NCI-H2081 treated with DMSO at 0.1 percent for 48 hours (cell line): ENCODE data around the gene CWC25.

Experiments
- DNase-seq: peaks from one replicate; lab custom pipeline; 2025; lab: John Stamatoyannopoulos, UW

CWC25 gene

DNA sequence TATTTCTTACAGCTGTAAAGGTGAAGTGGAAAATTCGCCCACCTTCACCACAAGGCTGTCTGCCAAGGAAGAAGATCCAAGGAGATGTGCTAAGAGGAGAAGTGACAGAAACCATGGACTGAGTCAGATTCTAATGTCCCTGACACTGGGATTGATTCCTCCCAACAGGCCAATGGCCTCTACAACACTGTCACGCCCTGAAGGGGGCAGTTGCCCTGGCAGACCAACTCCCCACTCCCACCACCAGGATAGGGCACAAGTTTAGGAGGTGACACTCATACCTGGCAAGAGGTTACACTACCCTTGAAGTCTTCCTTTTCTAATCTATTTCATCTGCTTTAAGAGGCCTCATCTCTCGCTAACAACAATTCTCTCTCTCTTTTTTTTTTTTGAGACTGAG lies 41.9 kb downstream of the CWC25 start:
- DNase-seq, result no peak

DNA sequence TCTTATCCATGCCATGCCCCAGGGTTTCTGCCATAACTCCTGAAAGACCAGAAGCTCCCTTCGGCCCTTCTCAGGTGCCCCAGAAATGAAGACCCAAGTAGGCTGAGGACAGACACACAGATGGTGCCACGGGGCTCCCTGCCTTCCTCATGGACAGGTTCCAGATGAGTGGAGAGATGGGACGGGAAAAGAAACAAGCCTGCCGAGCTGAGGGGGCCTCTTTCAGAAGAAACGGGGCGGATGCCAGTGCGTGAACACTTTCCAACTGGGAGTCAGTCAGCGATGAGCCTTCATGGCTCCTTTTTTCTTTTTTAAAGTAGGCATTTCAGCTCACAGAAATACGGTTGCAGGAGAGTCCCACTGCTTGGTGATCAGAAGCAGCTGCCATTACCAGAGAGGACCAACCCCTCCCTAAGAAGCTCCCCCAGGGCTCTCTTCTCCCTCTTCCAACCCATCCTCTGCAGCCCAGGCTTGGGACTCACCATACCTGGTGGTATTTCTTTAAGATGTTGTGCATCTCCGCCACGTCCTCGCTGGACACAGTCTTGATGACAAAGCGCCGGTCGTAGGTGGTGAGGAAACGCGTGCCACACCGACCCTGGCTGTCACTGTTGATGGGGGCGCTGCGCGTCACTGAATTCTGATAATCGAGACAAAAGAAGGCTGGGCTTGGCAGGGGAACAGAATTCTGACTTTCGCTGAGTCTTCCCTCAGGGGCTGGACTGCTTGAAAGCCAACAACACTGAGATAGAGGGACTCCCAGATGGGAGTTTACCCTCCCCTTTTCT lies 45.0 kb downstream of the CWC25 start:
- no peak for DNase-seq

DNA sequence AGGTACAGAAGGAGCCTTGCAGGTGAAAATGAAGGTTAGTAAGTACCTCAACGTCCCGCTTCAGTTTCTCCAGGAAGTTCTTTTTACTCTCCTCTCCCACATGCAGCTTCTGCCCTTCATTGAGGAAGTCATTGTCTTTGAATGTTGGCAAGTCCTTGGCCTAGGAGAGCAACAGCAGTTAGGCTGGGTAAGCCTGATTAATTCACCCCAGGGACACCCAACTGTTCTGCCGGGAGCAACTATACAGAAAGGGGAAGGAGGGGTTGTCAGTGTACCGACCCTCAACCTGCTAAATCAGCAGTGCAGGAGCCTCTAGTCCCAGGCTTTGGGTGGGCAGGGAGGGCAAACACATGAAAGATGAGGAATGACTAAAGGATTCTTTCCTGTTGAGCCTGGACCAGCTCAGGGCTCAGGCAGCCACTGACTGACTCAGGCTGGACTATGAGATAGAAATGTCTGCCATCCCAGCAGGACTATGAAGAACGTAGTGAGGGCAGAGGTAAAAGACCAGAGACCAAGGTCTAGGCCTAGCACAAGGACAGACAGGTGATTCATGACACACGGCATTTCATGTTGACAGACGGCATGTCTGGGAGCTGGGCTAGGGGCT lies 47.4 kb downstream of the CWC25 start:
- DNase-seq, result no peak

DNA sequence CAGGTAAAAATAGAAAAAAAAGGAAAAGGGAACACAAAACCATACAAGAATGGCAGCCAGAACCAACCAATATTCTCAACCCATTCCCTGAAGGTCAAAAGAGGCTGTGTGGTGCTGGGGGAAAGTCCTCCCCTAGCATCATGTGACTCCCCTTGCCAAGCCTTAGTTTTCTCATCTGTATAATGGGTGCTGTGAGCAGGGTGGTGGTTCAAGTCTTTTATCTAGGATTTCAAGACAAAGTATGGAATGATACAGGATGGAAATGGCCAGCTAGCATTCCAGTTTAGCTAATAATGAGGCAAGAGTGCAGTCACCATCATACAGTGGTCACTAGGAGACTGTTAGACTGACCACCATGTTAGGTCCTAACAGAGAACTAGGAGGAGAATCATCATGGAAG lies 51.9 kb downstream of the CWC25 start:
- DNase-seq, result no peak

DNA sequence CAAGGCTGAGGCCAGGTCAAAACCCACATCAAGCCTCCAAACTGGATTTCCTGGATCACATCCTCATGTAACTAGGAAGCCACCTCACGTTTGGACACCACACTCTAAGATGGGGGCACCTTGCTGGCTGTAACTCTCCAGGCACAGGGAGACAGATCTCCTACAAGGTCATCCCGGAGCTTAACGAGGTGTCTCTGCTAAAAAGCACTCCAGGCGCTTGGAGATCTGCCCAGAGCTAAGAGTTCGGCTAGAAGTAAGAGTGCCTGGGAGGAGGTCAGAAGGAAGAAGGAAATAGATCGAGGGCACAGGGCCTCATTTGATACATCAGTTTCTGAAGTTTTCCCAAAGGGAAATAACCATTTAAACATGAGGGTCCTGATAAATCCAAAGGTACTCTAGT lies 56.7 kb downstream of the CWC25 start:
- no peak for DNase-seq

DNA sequence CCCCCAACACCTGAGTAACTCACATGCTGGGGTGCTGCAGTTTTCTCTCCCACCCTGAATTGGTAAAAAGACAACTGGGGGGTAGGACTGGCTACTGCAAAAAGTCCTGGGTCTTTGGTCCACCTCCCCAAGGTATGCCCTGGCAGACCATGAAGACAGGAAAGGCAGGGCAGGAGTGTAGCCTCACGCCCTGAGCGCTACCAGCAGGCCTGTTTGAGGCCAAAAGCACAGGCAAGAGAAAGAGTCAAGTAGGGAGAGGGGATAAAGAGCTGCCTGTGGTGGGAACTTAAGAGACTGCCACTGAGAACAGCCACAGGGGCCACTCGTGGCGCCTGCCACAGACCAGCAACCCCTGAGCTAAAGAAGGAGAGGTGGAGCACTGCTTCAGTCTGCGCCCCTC lies 58.8 kb downstream of the CWC25 start:
- DNase-seq, result no peak

DNA sequence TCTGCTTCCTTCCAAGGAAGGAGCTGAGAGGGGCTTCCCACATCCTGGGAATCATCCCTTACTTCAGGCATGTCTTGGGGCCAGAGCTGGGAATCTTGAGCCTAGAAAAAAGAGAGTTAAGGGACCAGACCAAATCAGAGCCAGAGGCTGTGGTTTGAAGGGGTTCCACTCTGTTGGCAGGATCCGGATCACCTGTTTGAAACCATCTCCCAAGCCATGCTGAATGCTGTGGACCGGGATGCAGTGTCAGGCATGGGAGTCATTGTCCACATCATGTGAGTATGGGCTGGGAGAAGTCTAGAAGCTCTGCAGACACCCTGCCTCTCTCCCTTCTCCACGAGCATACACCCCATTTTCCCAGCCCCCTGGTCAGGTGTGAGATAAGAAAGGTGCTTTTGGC lies 62.9 kb downstream of the CWC25 start:
- DNase-seq, result no peak

DNA sequence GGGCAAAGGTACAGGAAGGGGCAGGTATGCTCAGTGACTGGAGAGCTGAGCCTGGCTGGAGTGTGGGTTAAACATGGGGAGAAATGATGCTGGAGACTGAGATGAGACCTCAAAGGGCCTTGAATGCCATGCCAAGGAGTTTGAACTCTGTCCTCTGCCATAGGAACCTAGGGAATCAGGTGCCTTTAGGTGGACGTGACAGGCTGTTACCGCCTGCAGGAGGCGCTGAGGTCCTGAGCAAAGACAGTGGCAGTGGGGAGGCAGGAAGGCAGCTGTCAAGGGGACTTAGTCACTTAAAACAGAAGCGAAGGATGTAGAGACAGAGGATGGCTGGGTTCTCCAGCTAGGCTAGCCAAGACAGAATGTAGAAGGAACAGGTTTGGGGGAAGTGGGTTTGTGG lies 63.5 kb downstream of the CWC25 start:
- DNase-seq, result no peak

DNA sequence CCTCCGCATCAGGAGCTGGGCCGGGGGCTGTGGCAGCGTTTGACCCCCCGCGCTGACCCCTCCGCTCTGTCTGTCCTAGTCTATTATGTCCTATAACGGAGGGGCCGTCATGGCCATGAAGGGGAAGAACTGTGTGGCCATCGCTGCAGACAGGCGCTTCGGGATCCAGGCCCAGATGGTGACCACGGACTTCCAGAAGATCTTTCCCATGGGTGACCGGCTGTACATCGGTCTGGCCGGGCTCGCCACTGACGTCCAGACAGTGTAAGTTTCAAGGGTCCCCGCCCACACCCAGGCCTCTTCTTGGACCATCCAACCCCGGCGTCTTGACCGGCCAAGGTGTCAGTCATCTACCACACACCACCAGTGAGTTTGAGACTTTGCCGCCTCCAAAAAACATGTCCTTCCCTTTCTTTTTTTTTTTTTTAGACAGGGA lies 72.0 kb downstream of the CWC25 start:
- DNase-seq, result no peak

DNA sequence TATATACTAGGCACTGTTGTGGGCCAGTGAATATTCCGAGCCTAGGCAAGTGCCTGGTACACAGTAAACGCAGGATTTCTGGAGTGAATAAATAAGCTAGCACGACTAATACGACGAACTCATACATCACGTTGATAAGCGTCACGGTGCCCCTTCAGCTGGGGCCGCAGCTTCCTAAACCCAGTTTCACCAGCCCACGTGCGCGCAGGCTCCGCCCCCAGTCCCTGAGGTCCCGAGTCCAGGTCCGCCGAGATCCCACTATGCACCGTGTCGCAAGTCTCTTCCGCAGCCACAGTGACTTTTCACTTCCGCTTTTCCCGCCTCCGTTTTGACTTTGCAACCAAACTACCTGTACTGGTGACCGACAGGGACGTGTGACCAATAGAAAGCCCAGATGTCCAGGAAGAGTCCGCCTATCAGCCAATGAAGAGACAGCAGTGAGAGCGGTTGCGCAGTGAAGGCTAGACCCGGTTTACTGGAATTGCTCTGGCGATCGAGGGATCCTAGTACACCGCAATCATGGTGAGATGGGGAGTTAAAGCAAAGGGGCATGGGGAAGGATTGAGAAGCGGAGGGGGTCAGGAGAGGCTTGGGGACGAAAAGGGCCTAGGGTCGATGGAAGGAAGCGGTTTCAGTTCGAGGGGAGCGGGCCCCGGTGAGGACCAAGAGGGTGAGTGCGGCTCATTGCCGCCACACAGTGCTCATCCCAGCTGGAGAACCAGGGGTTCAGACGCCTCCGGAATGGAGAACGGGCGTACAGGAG lies 72.6 kb downstream of the CWC25 start, which contains the start of gene PSMB3:
TSS of gene PSMB3 (plus strand) at position 434 of the 763 bp plus-strand sequence. CDS start at position 520, 86 bp downstream.
- peak; percentile 99 for DNase-seq

DNA sequence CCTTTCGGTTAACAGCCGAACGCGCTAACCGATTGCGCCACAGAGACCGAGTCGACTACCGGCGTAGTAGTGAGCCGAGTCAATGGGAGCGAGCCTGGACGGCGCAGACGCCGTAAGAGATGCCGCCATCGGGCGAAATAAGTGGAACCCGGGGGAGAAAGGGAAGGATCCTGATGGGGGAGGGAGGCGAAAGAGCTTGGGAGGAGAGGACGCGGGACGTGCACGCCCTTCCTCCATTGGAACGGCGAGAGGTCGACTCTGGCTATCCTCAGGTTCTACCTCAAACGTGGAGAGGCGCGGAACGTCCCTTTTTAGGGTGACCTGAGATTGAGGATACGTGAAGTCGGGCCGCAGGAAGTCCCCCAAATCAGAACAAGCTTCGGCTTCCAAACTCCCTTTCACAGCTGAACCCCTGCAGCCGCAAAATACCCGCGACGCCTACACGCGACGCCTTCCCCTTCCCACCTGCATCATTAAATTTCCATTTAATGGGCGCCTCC lies 73.3 kb downstream of the CWC25 start:
- peak; percentile 72 for DNase-seq

DNA sequence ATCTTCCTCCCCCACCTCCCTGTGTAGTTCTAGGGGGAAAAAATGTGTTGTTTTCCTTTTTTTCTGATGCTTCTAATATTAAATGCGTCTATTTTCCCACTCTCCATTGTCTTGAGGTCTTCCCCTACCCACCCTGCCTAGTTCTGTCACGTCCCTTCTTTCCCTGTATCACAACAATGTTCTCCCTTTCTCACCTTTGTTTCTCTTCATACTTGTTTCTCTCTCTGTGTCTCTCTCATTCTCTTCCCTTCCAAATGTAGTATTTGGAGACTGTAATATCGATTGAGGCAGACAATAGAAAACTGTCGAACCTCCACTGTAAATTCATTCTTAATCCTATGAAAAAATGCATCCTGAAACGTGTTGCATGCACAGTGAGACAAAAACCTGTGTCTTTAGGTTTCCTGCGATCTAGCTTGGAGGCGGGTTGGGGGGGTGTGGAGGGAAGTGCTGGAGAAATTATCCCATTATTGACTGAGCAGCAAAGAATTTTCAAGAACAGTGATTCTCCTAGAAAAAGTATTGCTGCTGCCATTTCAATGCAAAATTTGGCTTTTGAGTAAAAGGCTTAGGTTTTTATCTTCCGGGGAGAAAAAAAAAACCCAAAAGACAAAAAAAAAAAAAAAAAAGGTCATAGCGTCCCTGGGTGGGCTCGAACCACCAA lies 73.8 kb downstream of the CWC25 start:
- no peak for DNase-seq
